Body of pancreas (tissue), 4 donors: Measurements from ENCODE around the gene NCR1. TPM values are rescaled to one million over a fixed set of nuclear protein-coding genes. Genes with fewer than 3 reads are reported as not detected.

Experiments used
- ATAC-seq: fragments of 150-250 bp; one replicate; pipeline ENCODE4 v1.9.1; 2016
- DNase-seq, 4 donors: peaks; one replicate each; pipeline ENCODE4 v3.0.0-alpha.2; 2019
- H3K27ac ChIP-seq, 4 donors: fragments of 200-600 bp; sonication (generic); 1 replicate in 3 of 4; 2 replicates in 1 of 4; pipeline versions ENCODE4 v1.5.1 to v1.6.1; 2016 to 2019; ENCODE audit warnings: mild to moderate bottlenecking in 1 of 4, mixed read lengths in 1 of 4, moderate library complexity in 1 of 4
- H3K27me3 ChIP-seq, 2 donors: fragments of 200-600 bp; sonication (generic); one replicate each; pipeline ENCODE4 v1.6.0; 2016; ENCODE audit warnings: mild to moderate bottlenecking in 1 of 2
- H3K36me3 ChIP-seq, 2 donors: fragments of 200-600 bp; sonication (generic); replicated peaks in 1 of 2; 2 replicates each; pipeline ENCODE4 v1.5.1; 2016; ENCODE audit warnings: low read depth in 2 of 2; ENCODE audit not compliant: insufficient read depth in 1 of 2
- H3K4me1 ChIP-seq: fragments of 200-600 bp; sonication (generic); one replicate; pipeline ENCODE4 v1.6.0; 2016
- H3K4me3 ChIP-seq, 2 donors: fragments of 200-600 bp; sonication (generic); 1 replicate in 1 of 2; 2 replicates in 1 of 2; pipeline ENCODE4 v1.5.1; 2016 to 2019
- H3K9me3 ChIP-seq, 3 donors: fragments of 200-600 bp; sonication (generic); 1 replicate in 2 of 3; 2 replicates in 1 of 3; pipeline ENCODE4 v1.5.1; 2016
- POLR2A ChIP-seq, 3 donors: fragments of 450-650 bp; IDR thresholded peaks; one replicate each; pipeline ENCODE4 v1.6.1; 2016; ENCODE audit warnings: antibody characterized with exemption in 3 of 3, mild to moderate bottlenecking in 2 of 3
- WGBS, 2 donors: methylation state at CpG; one replicate each; pipeline ENCODE4 v1.1.5; 2017; 5-methylcytosine and 5-hydroxymethylcytosine counted together
- intact Hi-C: fragments of 100-400 bp; cut with DNase I; formaldehyde crosslinking; loops from one replicate; pipeline ENCODE4 v1.15.1; 2023
- total RNA-seq, 2 donors: library from RNA; depleted of rRNA; stranded (reverse); fragments of >200 nt; gene quantifications; one replicate each; pipeline ENCODE4 v1.1.0, GENCODE V29; 2016
- TF ChIP-seq, protein P1 (sequence below), 7 experiments: fragments of 450-650 bp in 4 of 7; fragments of 200-600 bp in 3 of 7; sonication (generic) in 3 of 7; IDR thresholded peaks; one replicate each; pipeline ENCODE4 v1.5.1; 2016 to 2019; ENCODE audit warnings: antibody characterized with exemption in 7 of 7

NCR1 gene
- total RNA-seq, 2 donors from 2014 or later: not detected

DNA sequence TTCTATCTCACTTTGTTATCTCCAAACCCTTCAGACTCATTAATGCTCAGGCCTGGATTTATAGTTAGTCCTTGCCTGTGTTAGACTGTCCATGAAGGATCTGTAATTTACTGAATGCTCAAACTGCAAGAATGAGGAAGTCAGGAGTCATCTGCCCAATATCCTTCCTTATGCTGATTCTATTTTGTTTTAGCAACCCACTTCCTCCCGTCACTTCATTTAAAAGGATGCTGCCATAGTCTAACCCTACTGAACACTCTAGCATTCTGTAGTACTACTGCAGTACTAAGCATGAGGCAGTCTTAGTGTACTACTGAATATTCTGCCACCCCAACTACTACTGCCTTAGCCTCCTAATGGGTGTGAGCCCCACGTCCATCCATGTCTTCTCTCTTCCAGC lies 30.4 kb upstream of the NCR1 start:
- H3K4me1 ChIP-seq: no peaks in the 10 kb centered on the region
- H3K36me3 ChIP-seq: no peaks in the 10 kb centered on the region
- H3K4me3 ChIP-seq: no peak overlapping the region
- ATAC-seq (no peak), DNase-seq (peak in 1 of 4 donors; percentile 8)
- intact Hi-C loops: no loop called here
- 33 to 51% methylated on average over 2 of the region's 2 CpGs for WGBS, 2 donors
- TF ChIP-seq, protein P1, sequence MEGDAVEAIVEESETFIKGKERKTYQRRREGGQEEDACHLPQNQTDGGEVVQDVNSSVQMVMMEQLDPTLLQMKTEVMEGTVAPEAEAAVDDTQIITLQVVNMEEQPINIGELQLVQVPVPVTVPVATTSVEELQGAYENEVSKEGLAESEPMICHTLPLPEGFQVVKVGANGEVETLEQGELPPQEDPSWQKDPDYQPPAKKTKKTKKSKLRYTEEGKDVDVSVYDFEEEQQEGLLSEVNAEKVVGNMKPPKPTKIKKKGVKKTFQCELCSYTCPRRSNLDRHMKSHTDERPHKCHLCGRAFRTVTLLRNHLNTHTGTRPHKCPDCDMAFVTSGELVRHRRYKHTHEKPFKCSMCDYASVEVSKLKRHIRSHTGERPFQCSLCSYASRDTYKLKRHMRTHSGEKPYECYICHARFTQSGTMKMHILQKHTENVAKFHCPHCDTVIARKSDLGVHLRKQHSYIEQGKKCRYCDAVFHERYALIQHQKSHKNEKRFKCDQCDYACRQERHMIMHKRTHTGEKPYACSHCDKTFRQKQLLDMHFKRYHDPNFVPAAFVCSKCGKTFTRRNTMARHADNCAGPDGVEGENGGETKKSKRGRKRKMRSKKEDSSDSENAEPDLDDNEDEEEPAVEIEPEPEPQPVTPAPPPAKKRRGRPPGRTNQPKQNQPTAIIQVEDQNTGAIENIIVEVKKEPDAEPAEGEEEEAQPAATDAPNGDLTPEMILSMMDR (IDR thresholded peaks at IDR 0.05): no peak
- TF ChIP-seq POLR2A (IDR thresholded peaks at IDR 0.05): no peak
- no peak overlapping the region for H3K27ac ChIP-seq
- H3K27me3 ChIP-seq: no peaks in the 10 kb centered on the region
- H3K9me3 ChIP-seq: no peaks in the 10 kb centered on the region

DNA sequence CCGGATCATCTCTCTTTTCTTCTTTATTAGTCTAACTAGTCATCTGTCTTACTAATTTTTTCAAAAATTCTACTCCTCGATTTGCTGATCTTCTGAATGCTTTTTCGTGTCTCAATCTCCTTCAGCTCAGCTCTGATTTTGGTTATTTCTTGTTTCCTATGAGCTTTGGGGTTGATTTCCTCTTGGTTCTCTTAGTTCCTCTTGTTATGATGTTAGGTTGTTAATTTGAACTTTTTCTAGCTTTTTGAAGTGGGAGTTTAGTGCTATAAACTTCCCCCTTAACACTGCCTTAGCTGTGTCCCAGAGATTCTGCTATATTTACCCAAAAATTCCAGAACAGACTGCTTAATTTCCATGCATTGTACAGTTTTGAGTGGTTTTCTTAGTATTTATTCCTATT lies 28.5 kb upstream of the NCR1 start:
- 38 to 43% methylated on average over 3 of the region's 3 CpGs for WGBS, 2 donors
- TF ChIP-seq POLR2A (IDR thresholded peaks at IDR 0.05): no peak
- TF ChIP-seq, protein P1 (IDR thresholded peaks at IDR 0.05): no peak
- Histone ChIP-seq H3K4me1 (no peaks in the 10 kb centered on the region), H3K4me3 (no peak overlapping the region), H3K27ac (no peak overlapping the region), H3K27me3 (no peaks in the 10 kb centered on the region), H3K9me3 (no peaks in the 10 kb centered on the region), H3K36me3 (no peaks in the 10 kb centered on the region)
- no peak for ATAC-seq
- intact Hi-C loops: no loop called here
- DNase-seq: no peak

DNA sequence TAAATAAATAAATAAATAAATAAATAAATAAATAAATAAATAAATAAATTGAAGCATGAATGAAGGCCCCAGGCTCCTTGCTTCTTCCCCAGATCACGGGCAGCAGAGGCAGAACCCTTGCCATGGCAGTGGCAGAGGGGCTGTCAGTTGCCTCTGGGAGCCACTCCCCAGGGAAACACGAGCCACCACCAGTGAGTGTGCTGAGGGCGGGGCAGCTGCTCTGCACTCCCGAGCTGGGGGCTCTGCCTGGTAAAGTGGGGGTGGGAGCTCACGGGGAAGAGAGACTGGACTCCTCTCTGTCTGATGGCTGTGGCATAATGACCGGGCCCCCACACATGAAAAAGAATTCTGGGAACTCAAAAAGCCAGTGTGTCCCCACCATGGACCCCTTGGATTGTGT lies 24.1 kb upstream of the NCR1 start:
- Histone ChIP-seq H3K27me3 (no peaks in the 10 kb centered on the region), H3K27ac (no peak overlapping the region), H3K4me1 (no peaks in the 10 kb centered on the region), H3K9me3 (no peaks in the 10 kb centered on the region), H3K4me3 (no peak overlapping the region), H3K36me3 (no peaks in the 10 kb centered on the region)
- intact Hi-C loops: no loop called here
- WGBS, 2 donors: 53 to 60% methylated on average over 2 to 6 of the region's 6 CpGs
- TF ChIP-seq, protein P1 (IDR thresholded peaks at IDR 0.05): no peak
- no peak for TF ChIP-seq POLR2A (IDR thresholded peaks at IDR 0.05)
- DNase-seq (no peak), ATAC-seq (no peak)

DNA sequence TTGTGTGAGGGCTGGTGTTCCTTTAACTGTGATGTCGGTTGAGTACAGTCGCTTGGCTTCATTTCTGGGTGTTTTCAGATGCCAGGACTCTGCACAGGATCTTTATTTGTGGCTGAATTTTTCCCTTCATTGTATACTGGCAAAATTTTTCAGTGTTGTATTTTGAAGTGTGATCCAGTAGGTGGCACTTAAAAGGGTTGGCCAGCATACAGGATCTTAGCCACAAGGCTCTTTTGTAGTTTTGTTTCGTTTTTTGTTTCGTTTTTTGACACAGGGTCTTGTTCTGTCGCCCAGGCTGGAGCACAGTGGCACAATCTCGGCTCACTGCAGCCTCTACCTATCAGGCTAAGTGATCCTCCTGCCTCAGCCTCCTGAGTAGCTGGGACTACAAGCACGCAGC lies 23.2 kb upstream of the NCR1 start:
- intact Hi-C loops: no loop called here
- Histone ChIP-seq H3K9me3 (no peaks in the 10 kb centered on the region), H3K4me1 (no peaks in the 10 kb centered on the region), H3K27ac (no peak overlapping the region), H3K36me3 (no peaks in the 10 kb centered on the region), H3K27me3 (no peaks in the 10 kb centered on the region), H3K4me3 (no peak overlapping the region)
- ATAC-seq: no peak
- DNase-seq: no peak
- 47 to 68% methylated on average over 7 of the region's 7 CpGs for WGBS, 2 donors
- TF ChIP-seq POLR2A (IDR thresholded peaks at IDR 0.05): no peak

DNA sequence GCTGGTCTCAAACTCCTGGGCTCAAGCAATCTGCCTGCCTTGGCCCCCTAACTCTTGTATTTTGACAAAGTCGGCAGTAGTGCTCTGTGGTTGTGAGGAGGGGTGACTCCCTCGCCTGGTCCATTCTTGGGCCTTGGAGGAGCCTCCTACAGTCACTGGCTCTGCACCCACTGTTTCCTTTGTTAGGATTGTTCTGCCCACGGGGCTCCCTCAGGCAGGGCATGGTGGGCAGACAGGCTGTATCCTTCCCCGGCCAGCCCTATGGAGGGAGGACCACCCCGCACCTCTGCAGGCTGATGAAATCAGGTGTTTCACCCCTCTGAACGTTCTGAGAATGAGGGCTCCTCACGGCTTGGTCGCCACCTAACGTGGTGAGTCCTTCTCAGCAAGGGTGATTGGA lies 22.7 kb upstream of the NCR1 start:
- ATAC-seq (no peak), DNase-seq (no peak)
- intact Hi-C loops: no loop called here
- no peak for TF ChIP-seq POLR2A (IDR thresholded peaks at IDR 0.05)
- TF ChIP-seq, protein P1 (IDR thresholded peaks at IDR 0.05): no peak
- Histone ChIP-seq H3K27me3 (no peaks in the 10 kb centered on the region), H3K4me1 (no peaks in the 10 kb centered on the region), H3K9me3 (no peaks in the 10 kb centered on the region), H3K27ac (no peak overlapping the region), H3K36me3 (no peaks in the 10 kb centered on the region), H3K4me3 (no peak overlapping the region)
- WGBS, 2 donors: 54% methylated on average over 3 to 9 of the region's 9 CpGs
